HCT116 (cell line): ENCODE data around the gene MT2A. TPM values are rescaled to one million over a fixed set of nuclear protein-coding genes. Genes with fewer than 3 reads are reported as not detected.

Experiments
- ATAC-seq: fragments of 200-7000 bp; cut with Tn5 transposase; 2 replicates; pipeline ENCODE4 v1.9.1; 2020; ENCODE audit warnings: mild to moderate bottlenecking, moderate library complexity
- BruUV-seq: library from RNA; stranded (reverse); fragments of 400-500 nt; replicated peaks from 2 replicates; lab custom pipeline; 2021; lab: Mats Ljungman, UMichigan
- CTCF ChIA-PET: fragments of 300-600 bp; sonication (Branson Sonifier 250); formaldehyde crosslinking; loops from one replicate; lab custom pipeline; 2021; ENCODE audit warnings: antibody characterized with exemption; lab: Charles Lee
- POLR2A ChIA-PET: fragments of 300-600, 350-600 bp; sonication (Branson Sonifier 250); formaldehyde crosslinking; loops from one replicate; lab custom pipeline; 2021; ENCODE audit warnings: antibody characterized with exemption; lab: Charles Lee
- RAD21 ChIA-PET, 2 experiments: fragments of 300-600 bp; sonication (Branson Sonifier 250); formaldehyde crosslinking; loops; one replicate each; lab custom pipeline; 2023; ENCODE audit warnings: low total read pairs in 2 of 2; ENCODE audit not compliant: uncharacterized antibody in 2 of 2, unreplicated experiment in 2 of 2, low non-redundant PET in 1 of 2; lab: Charles Lee
- DNase-seq: peaks from one replicate; pipeline ENCODE4 v3.0.0-alpha.2; 2010; ENCODE audit warnings: low read depth, low spot score
- H2AFZ ChIP-seq: fragments of 200-600 bp; shearing (Covaris generic), sonication (generic); 2 replicates; pipeline ENCODE4 v1.6.1; 2017; ENCODE audit warnings: low read depth, mixed run types, mixed read lengths, antibody characterized with exemption, low read length; ENCODE audit not compliant: poor library complexity, severe bottlenecking
- H3K27ac ChIP-seq: 2 replicates; pipeline ENCODE4 v1.5.1; 2012; ENCODE audit warnings: low read depth, low read length
- H3K27me3 ChIP-seq: fragments of 200-600 bp; sonication (generic); 2 replicates; pipeline ENCODE4 v1.6.1; 2016; ENCODE audit warnings: mixed run types, low read length, mixed read lengths; ENCODE audit not compliant: insufficient read depth
- H3K36me3 ChIP-seq, 2 experiments: fragments of 200-500 bp in 1 of 2; fragments of 200-600 bp in 1 of 2; sonication (Bioruptor generic) in 1 of 2; sonication (generic) in 1 of 2; 2 replicates each; pipeline versions ENCODE4 v1.5.1 to v1.6.1; 2014 to 2016; ENCODE audit warnings: low read length in 2 of 2, inconsistent platforms in 1 of 2, mixed read lengths in 1 of 2, mixed run types in 1 of 2; ENCODE audit not compliant: insufficient read depth in 2 of 2, control insufficient read depth in 1 of 2
- H3K4me1 ChIP-seq, 2 experiments: fragments of 200-600 bp in 1 of 2; sonication (generic) in 1 of 2; 2 replicates each; pipeline versions ENCODE4 v1.5.1 to v1.6.1; 2012 to 2017; ENCODE audit warnings: low read length in 2 of 2, inconsistent platforms in 1 of 2, mild to moderate bottlenecking in 1 of 2, mixed read lengths in 1 of 2, mixed run types in 1 of 2, moderate library complexity in 1 of 2; ENCODE audit not compliant: insufficient read depth in 2 of 2, control insufficient read depth in 1 of 2
- H3K4me2 ChIP-seq: fragments of 200-600 bp; sonication (generic); 2 replicates; pipeline ENCODE4 v1.6.1; 2017; ENCODE audit warnings: mixed run types, low read length, mixed read lengths
- H3K4me3 ChIP-seq, 2 experiments: fragments of 200-600 bp in 1 of 2; sonication (generic) in 1 of 2; replicated peaks in 1 of 2; 2 replicates each; pipeline ENCODE4 v1.5.1; 2011 to 2016; ENCODE audit warnings: low read length in 2 of 2, control low read depth in 1 of 2, low read depth in 1 of 2, mild to moderate bottlenecking in 1 of 2, mixed read lengths in 1 of 2, mixed run types in 1 of 2
- H3K79me2 ChIP-seq: fragments of 200-600 bp; sonication (generic); 2 replicates; pipeline ENCODE4 v1.6.1; 2017; ENCODE audit warnings: mild to moderate bottlenecking, mixed run types, low read length, moderate library complexity, mixed read lengths; ENCODE audit not compliant: insufficient read depth
- H3K9ac ChIP-seq: fragments of 200-600 bp; sonication (generic); 2 replicates; pipeline ENCODE4 v1.6.1; 2016; ENCODE audit warnings: low read length, mixed read lengths
- H3K9me2 ChIP-seq: fragments of 200-600 bp; sonication (generic), shearing (Covaris generic); 2 replicates; pipeline ENCODE4 v1.6.1; 2017; ENCODE audit warnings: mixed run types, mild to moderate bottlenecking, moderate library complexity; ENCODE audit not compliant: insufficient read depth
- H3K9me3 ChIP-seq, 2 experiments: fragments of 200-500 bp in 1 of 2; fragments of 200-600 bp in 1 of 2; sonication (Bioruptor generic) in 1 of 2; sonication (generic) in 1 of 2; 2 replicates each; pipeline ENCODE4 v1.6.1; 2014 to 2017; ENCODE audit warnings: low read length in 2 of 2, mixed read lengths in 2 of 2, inconsistent platforms in 1 of 2, low read depth in 1 of 2, mild to moderate bottlenecking in 1 of 2, mixed run types in 1 of 2, moderate library complexity in 1 of 2; ENCODE audit not compliant: control insufficient read depth in 1 of 2, insufficient read depth in 1 of 2
- H4K20me1 ChIP-seq: fragments of 200-600 bp; sonication (generic), shearing (Covaris generic); 2 replicates; pipeline ENCODE4 v1.6.1; 2017; ENCODE audit warnings: mixed run types, mild to moderate bottlenecking, moderate library complexity; ENCODE audit not compliant: insufficient read depth
- CBX3 ChIP-seq: IDR thresholded peaks from 2 replicates; pipeline ENCODE4 v1.6.1; 2012; ENCODE audit warnings: low read depth
- CEBPB ChIP-seq: IDR thresholded peaks from 2 replicates; pipeline ENCODE4 v1.6.1; 2012; ENCODE audit warnings: low read depth
- ELF1 ChIP-seq: IDR thresholded peaks from 2 replicates; pipeline ENCODE4 v1.6.1; 2012; ENCODE audit warnings: low read depth, borderline replicate concordance
- EZH2 ChIP-seq: fragments of 200-600 bp; sonication (generic); IDR thresholded peaks from 2 replicates; pipeline ENCODE4 v1.6.1; 2017; ENCODE audit warnings: antibody characterized with exemption, mixed run types
- EZH2phosphoT487 ChIP-seq: fragments of 200-600 bp; IDR thresholded peaks from 2 replicates; pipeline ENCODE4 v1.6.1; 2018; ENCODE audit warnings: antibody characterized with exemption, borderline replicate concordance
- FOSL1 ChIP-seq: IDR thresholded peaks from 2 replicates; pipeline ENCODE4 v1.6.1; 2012; ENCODE audit warnings: low read depth
- JUND ChIP-seq: IDR thresholded peaks from 2 replicates; pipeline ENCODE4 v1.6.1; 2012
- POLR2AphosphoS5 ChIP-seq: IDR thresholded peaks from 2 replicates; pipeline ENCODE4 v1.6.1; 2011; ENCODE audit warnings: mild to moderate bottlenecking, low read depth, low read length, moderate library complexity
- RAD21 ChIP-seq: IDR thresholded peaks from 2 replicates; pipeline ENCODE4 v1.6.1; 2012; ENCODE audit warnings: low read depth, mild to moderate bottlenecking
- SP1 ChIP-seq: IDR thresholded peaks from 2 replicates; pipeline ENCODE4 v1.6.1; 2012; ENCODE audit warnings: low read depth
- YY1 ChIP-seq: IDR thresholded peaks from 2 replicates; pipeline ENCODE4 v1.6.1; 2011; ENCODE audit warnings: low read length, low read depth, moderate library complexity, mild to moderate bottlenecking; ENCODE audit not compliant: insufficient replicate concordance; ENCODE audit errors: extremely low read depth
- ZFX ChIP-seq: fragments of 450-650 bp; IDR thresholded peaks from 2 replicates; pipeline ENCODE4 v1.6.1; 2017
- intact Hi-C: fragments of 100-400 bp; cut with micrococcal nuclease; formaldehyde crosslinking; loops from 2 replicates; pipeline ENCODE4 v1.10.0; 2022
- total RNA-seq: library from RNA; stranded (reverse); gene quantifications from one replicate; pipeline ENCODE4 v1.2.1, GENCODE V29; 2021; ENCODE audit not compliant: unreplicated experiment
- TF ChIP-seq, protein P1 (sequence below): IDR thresholded peaks from 2 replicates; pipeline ENCODE4 v1.6.1; 2011; ENCODE audit warnings: mild to moderate bottlenecking, low read length, moderate library complexity; ENCODE audit not compliant: insufficient replicate concordance; ENCODE audit errors: extremely low read depth
- TF ChIP-seq, protein P2 (sequence below), 3 experiments: fragments of 200-600 bp in 1 of 3; sonication (generic) in 1 of 3; IDR thresholded peaks in 2 of 3; conservative IDR thresholded peaks in 1 of 3; 2 replicates each; pipeline ENCODE4 v1.5.1; 2012 to 2017; ENCODE audit warnings: low read depth in 2 of 3, low read length in 2 of 3, antibody characterized with exemption in 1 of 3, borderline replicate concordance in 1 of 3, control low read depth in 1 of 3, mild to moderate bottlenecking in 1 of 3, mixed read lengths in 1 of 3, mixed run types in 1 of 3, moderate library complexity in 1 of 3; ENCODE audit not compliant: insufficient read depth in 1 of 3
- TF ChIP-seq, protein P3 (sequence below): IDR thresholded peaks from 2 replicates; pipeline ENCODE4 v1.6.1; 2012

The MT2A gene
- total RNA-seq, 1 experiment from 2014 or later, result 710 TPM

DNA sequence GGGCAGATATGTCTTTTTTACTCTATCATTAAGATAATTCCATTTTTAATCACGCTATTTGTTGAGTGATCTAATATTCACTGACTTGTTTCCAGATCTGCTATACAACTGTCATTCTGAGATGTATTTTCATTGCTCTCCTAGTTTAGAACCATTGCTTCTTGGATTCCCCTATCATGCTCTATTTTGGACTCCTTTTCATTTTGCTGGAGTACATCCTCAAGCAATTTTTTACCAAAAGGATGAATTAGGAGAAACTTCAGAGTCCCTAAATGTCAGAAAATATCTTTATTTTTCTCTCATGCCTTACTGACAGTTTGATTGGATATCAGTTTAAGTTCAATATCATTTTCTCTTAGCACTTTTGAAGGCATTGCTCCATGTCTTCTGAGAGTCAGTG, 33.8 kb upstream of the MT2A start:
- no peak overlapping the region for H3K9ac ChIP-seq
- 0 out of 2 replicates have a peak, but pooled peaks have one; percentile 31 for TF ChIP-seq CBX3
- TF ChIP-seq JUND, result no peak
- POLR2A ChIA-PET, result no interaction called here

DNA sequence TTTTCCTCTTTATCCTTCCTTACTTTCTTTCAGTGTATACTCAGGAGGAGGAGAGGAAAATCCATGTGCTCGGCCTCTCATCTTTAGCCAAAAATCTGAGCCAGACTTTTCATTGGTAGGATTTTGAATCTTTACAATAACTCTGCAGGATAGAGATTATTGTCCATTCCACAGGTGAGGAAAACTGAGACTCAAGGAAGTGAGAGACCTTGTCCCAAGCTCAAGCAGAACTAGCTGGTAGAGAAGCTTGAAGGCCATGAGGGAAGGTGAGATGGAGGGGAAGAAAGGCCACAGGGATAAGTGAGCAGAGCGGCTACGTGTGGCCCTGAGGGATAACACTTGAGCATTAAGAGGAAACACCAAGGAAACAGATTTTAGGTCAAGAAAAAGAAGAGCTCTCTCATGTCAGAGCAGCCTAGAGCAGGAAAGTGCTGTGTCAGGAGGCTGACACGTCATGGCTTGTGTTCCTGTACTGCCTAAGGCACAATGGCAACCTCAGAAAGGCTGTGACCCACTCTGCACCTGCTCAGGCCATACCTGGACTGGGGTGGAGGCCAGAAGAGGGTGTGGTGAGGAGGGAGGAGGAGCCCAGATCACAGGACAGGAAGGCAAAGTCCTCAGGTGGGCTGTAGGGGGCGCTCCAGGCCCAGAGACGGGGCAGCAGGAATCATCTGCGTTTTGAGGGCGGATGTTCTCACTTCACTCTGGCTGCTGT, 31.6 kb upstream of the MT2A start:
- Histone ChIP-seq H3K9me2 (no peaks in the 10 kb centered on the region), H3K4me3 (no peak overlapping the region), H3K9ac (no peak overlapping the region), H3K36me3 (no peaks in the 10 kb centered on the region), H3K27me3 (no peaks in the 10 kb centered on the region), H3K27ac (no peak overlapping the region), H3K9me3 (no peaks in the 10 kb centered on the region), H4K20me1 (no peaks in the 10 kb centered on the region), H3K79me2 (no peaks in the 10 kb centered on the region), H3K4me1 (peaks cover 0 to 9% of the 10 kb centered on the region in 2 experiments; a peak in 2 of 4 replicates), H2AFZ (peak overlapping the region; percentile 87), H3K4me2 (0 out of 2 replicates have a peak overlapping the region, but pooled peaks have one; percentile 4)
- CTCF ChIA-PET, result interaction anchor here (0.7 to 3.0 kb wide), 7 partner anchors 24 to 213 kb away, joined by 3 to 37 read pairs (median 4); no protein-coding TSS in a partner anchor
- RAD21 ChIA-PET, result interaction anchor here (0.6 to 1.9 kb wide), 2 partner anchors 50 to 125 kb away, joined by 3 to 5 read pairs; no protein-coding TSS in a partner anchor
- BruUV-seq, result no TSS peak
- intact Hi-C loops, result loop anchor here (1.0 to 10.0 kb wide), 6 partner anchors 50 to 471 kb away; partner anchors contain the start of gene HERPUD1
- ATAC-seq (peak; percentile 100), DNase-seq (peak; percentile 72)
- POLR2A ChIA-PET, result no interaction called here
- TF ChIP-seq JUND (no peak), EZH2phosphoT487 (no peak), RAD21 (peak; percentile 98), EZH2 (no peak), CEBPB (no peak), YY1 (no peak), ELF1 (no peak), POLR2AphosphoS5 (no peak), FOSL1 (no peak), ZFX (no peak), SP1 (0 out of 2 replicates have a peak, but pooled peaks have one; percentile 12), CBX3 (peak; percentile 63; the same call in 1 of the 2 replicates)
- TF ChIP-seq, protein P1, sequence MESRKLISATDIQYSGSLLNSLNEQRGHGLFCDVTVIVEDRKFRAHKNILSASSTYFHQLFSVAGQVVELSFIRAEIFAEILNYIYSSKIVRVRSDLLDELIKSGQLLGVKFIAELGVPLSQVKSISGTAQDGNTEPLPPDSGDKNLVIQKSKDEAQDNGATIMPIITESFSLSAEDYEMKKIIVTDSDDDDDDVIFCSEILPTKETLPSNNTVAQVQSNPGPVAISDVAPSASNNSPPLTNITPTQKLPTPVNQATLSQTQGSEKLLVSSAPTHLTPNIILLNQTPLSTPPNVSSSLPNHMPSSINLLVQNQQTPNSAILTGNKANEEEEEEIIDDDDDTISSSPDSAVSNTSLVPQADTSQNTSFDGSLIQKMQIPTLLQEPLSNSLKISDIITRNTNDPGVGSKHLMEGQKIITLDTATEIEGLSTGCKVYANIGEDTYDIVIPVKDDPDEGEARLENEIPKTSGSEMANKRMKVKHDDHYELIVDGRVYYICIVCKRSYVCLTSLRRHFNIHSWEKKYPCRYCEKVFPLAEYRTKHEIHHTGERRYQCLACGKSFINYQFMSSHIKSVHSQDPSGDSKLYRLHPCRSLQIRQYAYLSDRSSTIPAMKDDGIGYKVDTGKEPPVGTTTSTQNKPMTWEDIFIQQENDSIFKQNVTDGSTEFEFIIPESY, result no peak
- TF ChIP-seq, protein P2, sequence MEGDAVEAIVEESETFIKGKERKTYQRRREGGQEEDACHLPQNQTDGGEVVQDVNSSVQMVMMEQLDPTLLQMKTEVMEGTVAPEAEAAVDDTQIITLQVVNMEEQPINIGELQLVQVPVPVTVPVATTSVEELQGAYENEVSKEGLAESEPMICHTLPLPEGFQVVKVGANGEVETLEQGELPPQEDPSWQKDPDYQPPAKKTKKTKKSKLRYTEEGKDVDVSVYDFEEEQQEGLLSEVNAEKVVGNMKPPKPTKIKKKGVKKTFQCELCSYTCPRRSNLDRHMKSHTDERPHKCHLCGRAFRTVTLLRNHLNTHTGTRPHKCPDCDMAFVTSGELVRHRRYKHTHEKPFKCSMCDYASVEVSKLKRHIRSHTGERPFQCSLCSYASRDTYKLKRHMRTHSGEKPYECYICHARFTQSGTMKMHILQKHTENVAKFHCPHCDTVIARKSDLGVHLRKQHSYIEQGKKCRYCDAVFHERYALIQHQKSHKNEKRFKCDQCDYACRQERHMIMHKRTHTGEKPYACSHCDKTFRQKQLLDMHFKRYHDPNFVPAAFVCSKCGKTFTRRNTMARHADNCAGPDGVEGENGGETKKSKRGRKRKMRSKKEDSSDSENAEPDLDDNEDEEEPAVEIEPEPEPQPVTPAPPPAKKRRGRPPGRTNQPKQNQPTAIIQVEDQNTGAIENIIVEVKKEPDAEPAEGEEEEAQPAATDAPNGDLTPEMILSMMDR (IDR thresholded peaks at IDR 0.05 in 2 of 3, conservative IDR thresholded peaks at IDR 0.05 in 1 of 3; ENCODE audit: borderline replicate concordance in 1 of 3, insufficient read depth in 1 of 3, low read depth in 2 of 3, low read length in 2 of 3), result peak; percentile 89 to 97 (median 93); a peak in 5 of 6 replicates
- TF ChIP-seq, protein P3, sequence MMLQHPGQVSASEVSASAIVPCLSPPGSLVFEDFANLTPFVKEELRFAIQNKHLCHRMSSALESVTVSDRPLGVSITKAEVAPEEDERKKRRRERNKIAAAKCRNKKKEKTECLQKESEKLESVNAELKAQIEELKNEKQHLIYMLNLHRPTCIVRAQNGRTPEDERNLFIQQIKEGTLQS, result no peak

More for the DNA sequence above, 33.8 kb upstream of the MT2A start:
- RAD21 ChIA-PET, result no interaction called here
- no peaks in the 10 kb centered on the region for H4K20me1 ChIP-seq
- no peak overlapping the region for H3K4me3 ChIP-seq
- H3K27ac ChIP-seq, result no peak overlapping the region
- ATAC-seq (no peak), DNase-seq (no peak)
- H3K9me3 ChIP-seq, result no peaks in the 10 kb centered on the region
- no TSS peak for BruUV-seq
- no peaks in the 10 kb centered on the region for H3K36me3 ChIP-seq
- H3K9me2 ChIP-seq, result no peaks in the 10 kb centered on the region
- H3K4me2 ChIP-seq, result no peak overlapping the region
- CTCF ChIA-PET, result no interaction called here
- no peaks in the 10 kb centered on the region for H3K27me3 ChIP-seq
- intact Hi-C loops, result loop anchor here (5.0 to 10.0 kb wide), 2 partner anchors 360 to 473 kb away; partner anchors contain the start of gene HERPUD1
- peaks cover 0 to 9% of the 10 kb centered on the region in 2 experiments; a peak in 2 of 4 replicates for H3K4me1 ChIP-seq
- no peaks in the 10 kb centered on the region for H3K79me2 ChIP-seq
- no peak overlapping the region for H2AFZ ChIP-seq
